Brain microvascular endothelial cell (primary cell): Measurements from ENCODE around the gene ACAD11.
"Not testable (repeated sequence)": the region's sequence is repeated elsewhere in the genome, so short reads cannot be mapped to it uniquely, and the experiment has no call there.

Experiments
- DNase-seq: peaks from one replicate; pipeline ENCODE4 v3.0.0-alpha.2; 2020
- H3K27ac ChIP-seq: fragments of 250-450 bp; sonication (Bioruptor Pico); 2 replicates; pipeline ENCODE4 v1.5.1; 2020; ENCODE audit warnings: mild to moderate bottlenecking, moderate library complexity
- H3K27me3 ChIP-seq: fragments of 250-450 bp; sonication (Bioruptor Pico); replicated peaks from 2 replicates; pipeline ENCODE4 v1.5.1; 2020; ENCODE audit warnings: mild to moderate bottlenecking
- H3K36me3 ChIP-seq: fragments of 250-450 bp; sonication (Bioruptor Pico); replicated peaks from 2 replicates; pipeline ENCODE4 v1.5.1; 2020; ENCODE audit warnings: mild to moderate bottlenecking
- H3K4me3 ChIP-seq: 2 replicates; pipeline ENCODE4 v1.5.1; 2011; ENCODE audit warnings: low read depth, mild to moderate bottlenecking, control low read depth, low read length, moderate library complexity
- CTCF ChIP-seq: IDR thresholded peaks from 2 replicates; pipeline ENCODE4 v1.5.1; 2011; ENCODE audit warnings: low read depth, mild to moderate bottlenecking, moderate library complexity, low read length, control low read depth, inconsistent platforms; ENCODE audit errors: missing control alignments
- in situ Hi-C: cut with HindIII; loops from 2 replicates; pipeline ENCODE4 v1.10.0; 2017; ENCODE audit warnings: low sequenced_read_pairs, low pct_ligation_motif_present

ACAD11 gene

GRCh38 chr3:132616780-132617179 is 42.8 kb downstream of the ACAD11 start:
- TF ChIP-seq CTCF: no peak
- Histone ChIP-seq H3K27me3 (no peaks in the 10 kb centered on the region), H3K4me3 (no peak overlapping the region), H3K27ac (no peak overlapping the region), H3K36me3 (no peaks in the 10 kb centered on the region)
- DNase-seq: no peak
- in situ Hi-C loops: no loop called here

GRCh38 chr3:132615881-132616280 is 43.7 kb downstream of the ACAD11 start:
- in situ Hi-C loops: no loop called here
- Histone ChIP-seq H3K4me3 (no peak overlapping the region), H3K36me3 (no peaks in the 10 kb centered on the region), H3K27me3 (no peaks in the 10 kb centered on the region), H3K27ac (no peak overlapping the region)
- TF ChIP-seq CTCF: no peak
- no peak for DNase-seq

- H3K36me3 ChIP-seq, H3K27ac ChIP-seq, H3K4me3 ChIP-seq, DNase-seq, in situ Hi-C loops, H3K27me3 ChIP-seq: not testable (repeated sequence)
Measured at GRCh38 chr3:132615301-132615700, 44.3 kb downstream of the ACAD11 start.

- H3K27me3 ChIP-seq, H3K4me3 ChIP-seq, H3K36me3 ChIP-seq, in situ Hi-C loops, DNase-seq: not testable (repeated sequence)
- peak overlapping the region; percentile 6 for H3K27ac ChIP-seq
Measured at GRCh38 chr3:132606620-132607019, 53.0 kb downstream of the ACAD11 start.

GRCh38 chr3:132606085-132606484 is 53.5 kb downstream of the ACAD11 start:
- H3K27ac ChIP-seq: peak overlapping the region; percentile 69
- no peaks in the 10 kb centered on the region for H3K27me3 ChIP-seq
- TF ChIP-seq CTCF: no peak
- no peak overlapping the region for H3K4me3 ChIP-seq
- in situ Hi-C loops: no loop called here
- H3K36me3 ChIP-seq: peaks cover 4% of the 10 kb centered on the region
- DNase-seq: peak; percentile 18

GRCh38 chr3:132605374-132605792 is 54.2 kb downstream of the ACAD11 start:
- peak; percentile 33 for DNase-seq
- in situ Hi-C loops: no loop called here
- no peak for TF ChIP-seq CTCF
- no peaks in the 10 kb centered on the region for H3K27me3 ChIP-seq
- peak overlapping the region; percentile 69 for H3K27ac ChIP-seq
- H3K36me3 ChIP-seq: peaks cover 4% of the 10 kb centered on the region
- H3K4me3 ChIP-seq: no peak overlapping the region

GRCh38 chr3:132600614-132601013 is 59.0 kb downstream of the ACAD11 start:
- H3K27ac ChIP-seq, H3K36me3 ChIP-seq, H3K27me3 ChIP-seq, DNase-seq, H3K4me3 ChIP-seq, in situ Hi-C loops: not testable (repeated sequence)
